Subcutaneous abdominal adipose tissue (tissue), 5 donors: ENCODE measurements around the gene MMP3.

ENCODE experiments used
- H3K27ac ChIP-seq: one replicate; pipeline ENCODE4 v1.7.0; 2013; ENCODE audit warnings: low read depth, mild to moderate bottlenecking, inconsistent platforms, low read length, moderate library complexity
- H3K27me3 ChIP-seq, 5 donors: one replicate each; pipeline ENCODE4 v1.7.0; 2013; ENCODE audit warnings: low read length in 5 of 5, inconsistent platforms in 1 of 5; ENCODE audit not compliant: control insufficient read depth in 5 of 5, insufficient read depth in 4 of 5
- H3K36me3 ChIP-seq, 5 donors: one replicate each; pipeline ENCODE4 v1.7.0; 2013; ENCODE audit warnings: low read length in 5 of 5; ENCODE audit not compliant: control insufficient read depth in 5 of 5, insufficient read depth in 5 of 5
- H3K4me1 ChIP-seq, 5 donors: one replicate each; pipeline ENCODE4 v1.7.0; 2013; ENCODE audit warnings: low read length in 5 of 5, mild to moderate bottlenecking in 3 of 5, moderate library complexity in 1 of 5; ENCODE audit not compliant: control insufficient read depth in 5 of 5, insufficient read depth in 5 of 5
- H3K4me3 ChIP-seq, 5 donors: one replicate each; pipeline ENCODE4 v1.7.0; 2013; ENCODE audit warnings: low read length in 5 of 5, low read depth in 1 of 5
- H3K9ac ChIP-seq, 5 donors: one replicate each; pipeline ENCODE4 v1.7.0; 2013; ENCODE audit warnings: low read length in 5 of 5, mild to moderate bottlenecking in 4 of 5, moderate library complexity in 3 of 5
- H3K9me3 ChIP-seq, 5 donors: one replicate each; pipeline ENCODE4 v1.7.0; 2013; ENCODE audit warnings: low read length in 5 of 5; ENCODE audit not compliant: control insufficient read depth in 5 of 5
- donor health status: healthy.
- donor health status: healthy.
- donor health status: healthy.
- donor health status: healthy.
- donor health status: healthy.

MMP3 gene

GRCh38 chr11:102864724-102865123 lies 21.3 kb upstream of the MMP3 start:
- H3K4me3 ChIP-seq = no peak overlapping the region
- H3K36me3 ChIP-seq = no peaks in the 10 kb centered on the region
- no peak overlapping the region for H3K9ac ChIP-seq
- H3K27me3 ChIP-seq = no peaks in the 10 kb centered on the region
- no peaks in the 10 kb centered on the region for H3K9me3 ChIP-seq
- H3K4me1 ChIP-seq = peaks cover 0 to 31% (median 18%) of the 10 kb centered on the region in 5 donors
- H3K27ac ChIP-seq = peak overlapping the region; percentile 74

- Histone ChIP-seq H3K9me3 (no peaks in the 10 kb centered on the region), H3K4me1 (peaks cover 0 to 7% (median 0%) of the 10 kb centered on the region in 5 donors), H3K27me3 (no peaks in the 10 kb centered on the region), H3K4me3 (no peak overlapping the region), H3K9ac (no peak overlapping the region), H3K36me3 (no peaks in the 10 kb centered on the region), H3K27ac (no peak overlapping the region)
Observed at GRCh38 chr11:102853956-102854355, 10.5 kb upstream of the MMP3 start.

- Histone ChIP-seq H3K4me3 (no peak overlapping the region), H3K4me1 (peaks cover 0 to 7% (median 0%) of the 10 kb centered on the region in 5 donors), H3K9me3 (no peaks in the 10 kb centered on the region), H3K9ac (no peak overlapping the region), H3K36me3 (no peaks in the 10 kb centered on the region), H3K27ac (no peak overlapping the region), H3K27me3 (no peaks in the 10 kb centered on the region)
Observed at GRCh38 chr11:102853055-102853454, 9.6 kb upstream of the MMP3 start.

GRCh38 chr11:102850973-102851745 lies 7.8 kb upstream of the MMP3 start:
- Histone ChIP-seq H3K27ac (peak overlapping the region; percentile 37), H3K4me3 (no peak overlapping the region)

DNA sequence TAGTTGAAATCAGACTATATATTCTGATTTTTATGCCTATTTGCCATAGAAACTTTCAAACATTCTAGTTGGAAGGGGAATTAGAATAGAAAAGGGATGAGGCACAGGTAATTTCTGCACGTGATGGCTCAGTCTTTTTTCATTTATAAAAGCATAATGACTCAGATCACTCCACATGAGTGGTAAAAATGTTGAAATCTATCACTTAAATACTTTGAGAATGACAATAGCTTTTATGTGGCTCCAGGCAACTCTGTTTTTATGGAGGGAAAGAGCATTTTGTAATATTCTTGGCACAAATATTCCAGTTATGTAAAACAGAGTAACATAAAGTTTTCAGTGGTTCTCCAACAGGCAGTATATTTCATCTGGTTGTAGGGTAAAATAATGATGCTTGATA lies 5.9 kb upstream of the MMP3 start:
- H3K9ac ChIP-seq = no peak overlapping the region
- H3K27me3 ChIP-seq = no peaks in the 10 kb centered on the region

More at GRCh38 chr11:102850973-102851745, 7.8 kb upstream of the MMP3 start:
- no peaks in the 10 kb centered on the region for H3K27me3 ChIP-seq
- peaks cover 0 to 7% (median 0%) of the 10 kb centered on the region in 5 donors for H3K4me1 ChIP-seq
- H3K9ac ChIP-seq = no peak overlapping the region
- no peaks in the 10 kb centered on the region for H3K9me3 ChIP-seq
- no peaks in the 10 kb centered on the region for H3K36me3 ChIP-seq

DNA sequence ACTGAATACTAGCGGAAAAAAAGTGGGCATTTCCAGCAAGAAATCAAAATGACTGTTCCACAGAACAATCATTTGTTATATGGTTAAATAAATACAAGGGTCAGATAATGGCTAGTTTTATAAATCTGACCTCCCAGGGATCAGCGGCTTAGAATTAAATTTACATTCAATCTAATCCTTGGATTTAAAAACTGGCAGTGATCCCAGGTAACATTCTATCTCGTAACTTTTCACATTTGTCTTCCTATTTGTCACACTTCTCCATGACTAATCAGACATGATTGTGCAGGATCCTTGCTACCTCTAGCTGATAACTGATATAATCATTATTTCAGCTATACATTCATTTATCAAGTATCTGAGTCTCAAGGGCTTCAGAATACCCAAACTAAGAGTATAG lies 2.9 kb upstream of the MMP3 start:
- H3K9me3 ChIP-seq = no peaks in the 10 kb centered on the region
- no peaks in the 10 kb centered on the region for H3K36me3 ChIP-seq
- H3K9ac ChIP-seq = no peak overlapping the region
- H3K27me3 ChIP-seq = peaks cover 0 to 2% (median 0%) of the 10 kb centered on the region in 5 donors
- no peak overlapping the region for H3K4me3 ChIP-seq
- no peak overlapping the region for H3K27ac ChIP-seq
- peaks cover 0 to 9% (median 0%) of the 10 kb centered on the region in 5 donors for H3K4me1 ChIP-seq

More for the DNA sequence above, 5.9 kb upstream of the MMP3 start:
- Histone ChIP-seq H3K4me1 (peaks cover 0 to 7% (median 0%) of the 10 kb centered on the region in 5 donors), H3K9me3 (no peaks in the 10 kb centered on the region), H3K36me3 (no peaks in the 10 kb centered on the region), H3K4me3 (no peak overlapping the region), H3K27ac (no peak overlapping the region)

GRCh38 chr11:102842930-102843329 lies 479 bp downstream of the MMP3 start:
- Histone ChIP-seq H3K27me3 (peaks cover 0 to 2% (median 0%) of the 10 kb centered on the region in 5 donors), H3K27ac (no peak overlapping the region), H3K9me3 (no peaks in the 10 kb centered on the region), H3K4me1 (peaks cover 0 to 2% (median 0%) of the 10 kb centered on the region in 5 donors), H3K36me3 (no peaks in the 10 kb centered on the region), H3K9ac (no peak overlapping the region), H3K4me3 (no peak overlapping the region)

- Histone ChIP-seq H3K4me1 (peaks cover 0 to 15% (median 0%) of the 10 kb centered on the region in 5 donors), H3K4me3 (no peak overlapping the region), H3K27me3 (peaks cover 0 to 2% (median 0%) of the 10 kb centered on the region in 5 donors), H3K9me3 (no peaks in the 10 kb centered on the region), H3K36me3 (no peaks in the 10 kb centered on the region), H3K9ac (no peak overlapping the region), H3K27ac (no peak overlapping the region)
Observed at GRCh38 chr11:102840018-102840417, 3.4 kb downstream of the MMP3 start.

DNA sequence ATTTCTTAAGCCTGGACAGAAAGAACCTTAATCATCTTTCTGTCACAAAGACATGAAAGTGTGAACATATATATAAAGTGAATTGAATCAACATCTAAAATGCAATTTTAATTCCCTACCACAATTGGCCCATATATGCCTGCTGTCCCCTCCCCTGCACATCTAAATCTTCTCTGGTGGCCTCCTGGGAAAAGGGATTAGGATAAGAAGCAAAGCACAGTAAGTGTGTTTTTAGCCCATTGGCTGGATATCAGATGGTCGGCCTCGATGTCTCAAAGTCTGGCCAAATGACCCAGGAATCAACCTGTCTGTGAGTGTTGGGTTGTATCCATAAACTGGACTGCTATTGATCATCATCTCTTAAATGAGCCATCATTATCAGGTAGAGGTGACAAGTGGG lies 5.8 kb downstream of the MMP3 start:
- no peak overlapping the region for H3K4me3 ChIP-seq
- H3K9me3 ChIP-seq = no peaks in the 10 kb centered on the region
- H3K36me3 ChIP-seq = no peaks in the 10 kb centered on the region
- no peak overlapping the region for H3K9ac ChIP-seq
- H3K27ac ChIP-seq = peak overlapping the region; percentile 42
- H3K4me1 ChIP-seq = peaks cover 0 to 15% (median 0%) of the 10 kb centered on the region in 5 donors
- no peaks in the 10 kb centered on the region for H3K27me3 ChIP-seq

- peak overlapping the region; percentile 42 for H3K27ac ChIP-seq
- H3K4me3 ChIP-seq = no peak overlapping the region
- no peaks in the 10 kb centered on the region for H3K36me3 ChIP-seq
- no peaks in the 10 kb centered on the region for H3K27me3 ChIP-seq
- H3K9ac ChIP-seq = no peak overlapping the region
- no peaks in the 10 kb centered on the region for H3K9me3 ChIP-seq
- H3K4me1 ChIP-seq = peaks cover 0 to 15% (median 0%) of the 10 kb centered on the region in 5 donors
Observed at GRCh38 chr11:102837156-102837555, 6.3 kb downstream of the MMP3 start.
